SKM-1 treated with dmso at 0.1 percent for 144 hours (cell line): ENCODE data around the gene IMP4.
A peak's percentile ranks its signal among the peaks of the same experiment; 100 is the strongest.

ENCODE experiments used
- DNase-seq: peaks from one replicate; lab custom pipeline; 2025; ENCODE audit not compliant: unreplicated experiment; lab: John Stamatoyannopoulos, UW

IMP4 gene

GRCh38 chr2:130375291-130376266 lies 32.9 kb downstream of the IMP4 start:
- no peak for DNase-seq

GRCh38 chr2:130376433-130377293 lies 34.0 kb downstream of the IMP4 start:
- peak; percentile 44 for DNase-seq

- no peak for DNase-seq
These were observed 34.8 kb downstream of the IMP4 start for GRCh38 chr2:130377491-130377890.

- no peak for DNase-seq
These were observed 35.7 kb downstream of the IMP4 start for GRCh38 chr2:130378206-130378897.

- no peak for DNase-seq
These were observed 36.2 kb downstream of the IMP4 start for GRCh38 chr2:130378898-130379214.

- no peak for DNase-seq
These were observed 37.6 kb downstream of the IMP4 start for GRCh38 chr2:130380096-130380934.

- no peak for DNase-seq
These were observed 38.4 kb downstream of the IMP4 start for GRCh38 chr2:130381145-130381544.

- no peak for DNase-seq
These were observed 38.9 kb downstream of the IMP4 start for GRCh38 chr2:130381619-130382018.

GRCh38 chr2:130382313-130382917 lies 39.7 kb downstream of the IMP4 start:
- DNase-seq = no peak

- DNase-seq = peak; percentile 55
These were observed 43.0 kb downstream of the IMP4 start for GRCh38 chr2:130385709-130386108.

GRCh38 chr2:130387071-130387400 lies 44.3 kb downstream of the IMP4 start:
- no peak for DNase-seq

GRCh38 chr2:130387804-130388203 lies 45.1 kb downstream of the IMP4 start:
- DNase-seq = no peak

- no peak for DNase-seq
These were observed 45.7 kb downstream of the IMP4 start for GRCh38 chr2:130388221-130388907.

GRCh38 chr2:130389358-130389757 lies 46.7 kb downstream of the IMP4 start:
- DNase-seq = no peak

- no peak for DNase-seq
These were observed 47.1 kb downstream of the IMP4 start for GRCh38 chr2:130389783-130390182.

- no peak for DNase-seq
These were observed 47.9 kb downstream of the IMP4 start for GRCh38 chr2:130390460-130391057.

- peak; percentile 57 for DNase-seq
These were observed 48.6 kb downstream of the IMP4 start for GRCh38 chr2:130391058-130391871.
